Endothelial cell of umbilical vein (primary cell): ENCODE measurements around the gene CXCL9. TPM values are rescaled to one million over a fixed set of nuclear protein-coding genes. Genes with fewer than 3 reads are reported as not detected.
A peak's percentile ranks its signal among the peaks of the same experiment; 100 is the strongest.

Experiments
- BruUV-seq: library from RNA; stranded (reverse); fragments of 400-500 nt; replicated peaks from 2 replicates; lab custom pipeline; 2021; lab: Mats Ljungman, UMichigan
- CTCF ChIA-PET: fragments of 300-600, 350-600 bp; sonication (Branson Sonifier 250); formaldehyde crosslinking; loops from one replicate; lab custom pipeline; 2021; ENCODE audit warnings: antibody characterized with exemption, inconsistent platforms; lab: Charles Lee
- POLR2A ChIA-PET: fragments of 300-600, 350-600 bp; sonication (Branson Sonifier 250); formaldehyde crosslinking; loops from one replicate; lab custom pipeline; 2021; ENCODE audit warnings: antibody characterized with exemption, inconsistent platforms; lab: Charles Lee
- DNase-seq: peaks from one replicate; pipeline ENCODE4 v3.0.0-alpha.2; 2011; ENCODE audit warnings: low read depth, low spot score
- FAIRE-seq: peaks from 2 replicates; lab custom pipeline; 2011; peaks lifted over from hg19 to GRCh38; lab: Jason Lieb, UNC
- H2AFZ ChIP-seq: 2 replicates; pipeline ENCODE4 v1.6.0; 2012; ENCODE audit warnings: low read depth, low read length, control low read depth, inconsistent platforms
- H3K27ac ChIP-seq: 2 replicates; pipeline ENCODE4 v1.5.1; 2011; ENCODE audit warnings: low read depth, mild to moderate bottlenecking, control low read depth, low read length, moderate library complexity; ENCODE audit not compliant: insufficient read depth
- H3K27me3 ChIP-seq, 2 experiments: 2 replicates each; pipeline versions ENCODE4 v1.6.0 to v1.6.1; 2011; ENCODE audit warnings: low read length in 2 of 2, mixed read lengths in 1 of 2; ENCODE audit not compliant: control insufficient read depth in 2 of 2, insufficient read depth in 2 of 2
- H3K36me3 ChIP-seq, 2 experiments: 2 replicates in 1 of 2; 3 replicates in 1 of 2; pipeline ENCODE4 v1.5.1; 2011; ENCODE audit warnings: low read length in 2 of 2, mild to moderate bottlenecking in 1 of 2, moderate library complexity in 1 of 2; ENCODE audit not compliant: control insufficient read depth in 2 of 2, insufficient read depth in 2 of 2; ENCODE audit errors: extremely low read depth in 1 of 2
- H3K4me1 ChIP-seq: 3 replicates; pipeline ENCODE4 v1.5.1; 2011; ENCODE audit warnings: mild to moderate bottlenecking, low read length; ENCODE audit not compliant: control insufficient read depth, insufficient read depth; ENCODE audit errors: extremely low read depth
- H3K4me2 ChIP-seq: 2 replicates; pipeline ENCODE4 v1.6.1; 2011; ENCODE audit warnings: low read length, control low read depth, mixed read lengths; ENCODE audit not compliant: insufficient read depth
- H3K4me3 ChIP-seq, 3 experiments: fragments of 200-600 bp in 1 of 3; sonication (generic), shearing (Covaris generic) in 1 of 3; replicated peaks in 1 of 3; 2 replicates each; pipeline ENCODE4 v1.5.1; 2011 to 2016; ENCODE audit warnings: control low read depth in 3 of 3, low read length in 3 of 3, mild to moderate bottlenecking in 2 of 3, inconsistent platforms in 1 of 3, low read depth in 1 of 3, moderate library complexity in 1 of 3; ENCODE audit not compliant: insufficient read depth in 1 of 3
- H3K79me2 ChIP-seq: 2 replicates; pipeline ENCODE4 v1.6.0; 2012; ENCODE audit warnings: low read length, inconsistent platforms; ENCODE audit not compliant: control insufficient read depth, insufficient read depth
- H3K9ac ChIP-seq: replicated peaks from 2 replicates; pipeline ENCODE3; 2011; ENCODE audit warnings: low read length, control low read depth; ENCODE audit not compliant: insufficient read depth; ENCODE audit errors: extremely low read depth
- H3K9me1 ChIP-seq: replicated peaks from 3 replicates; pipeline ENCODE4 v1.6.0; 2011; ENCODE audit warnings: mild to moderate bottlenecking, low read length; ENCODE audit not compliant: control insufficient read depth, insufficient read depth; ENCODE audit errors: extremely low read depth
- H3K9me3 ChIP-seq: replicated peaks from 2 replicates; pipeline ENCODE4 v1.5.1; 2012; ENCODE audit warnings: low read length, inconsistent platforms; ENCODE audit not compliant: control insufficient read depth, insufficient read depth
- H4K20me1 ChIP-seq: replicated peaks from 2 replicates; pipeline ENCODE3; 2011; ENCODE audit warnings: mild to moderate bottlenecking, low read length; ENCODE audit not compliant: control insufficient read depth, insufficient read depth; ENCODE audit errors: extremely low read depth
- CTCF ChIP-seq, 2 donors: IDR thresholded peaks; 1 replicate in 1 of 2; 2 replicates in 1 of 2; pipeline ENCODE4 v1.5.1; 2011; ENCODE audit warnings: low read length in 2 of 2, mild to moderate bottlenecking in 2 of 2, moderate library complexity in 2 of 2, control low read depth in 1 of 2, inconsistent platforms in 1 of 2, low read depth in 1 of 2; ENCODE audit not compliant: insufficient read depth in 1 of 2; ENCODE audit errors: extremely low read depth in 1 of 2
- EZH2 ChIP-seq: IDR thresholded peaks from 2 replicates; pipeline ENCODE4 v1.6.1; 2012; ENCODE audit warnings: borderline replicate concordance, low read depth, mild to moderate bottlenecking, moderate library complexity, low read length, inconsistent platforms; ENCODE audit not compliant: severe bottlenecking
- FOS ChIP-seq: IDR thresholded peaks from 2 replicates; pipeline ENCODE4 v1.6.1; 2011; ENCODE audit warnings: mild to moderate bottlenecking, low read length, moderate library complexity, borderline replicate concordance; ENCODE audit not compliant: insufficient read depth
- GATA2 ChIP-seq: IDR thresholded peaks from 2 replicates; pipeline ENCODE4 v1.7.0; 2011; ENCODE audit warnings: low read depth, mild to moderate bottlenecking, moderate library complexity, mixed read lengths, low read length; ENCODE audit not compliant: insufficient read length, insufficient read depth
- JUN ChIP-seq: IDR thresholded peaks from 2 replicates; pipeline ENCODE4 v1.6.1; 2011; ENCODE audit warnings: borderline replicate concordance, low read depth; ENCODE audit not compliant: insufficient read length, insufficient read depth
- MAX ChIP-seq: IDR thresholded peaks from 2 replicates; pipeline ENCODE4 v1.6.1; 2011; ENCODE audit not compliant: insufficient read depth, insufficient read length
- MYC ChIP-seq: IDR thresholded peaks from one replicate; pipeline ENCODE4 v1.6.1; 2011; ENCODE audit warnings: mild to moderate bottlenecking, low read depth, low read length
- POLR2A ChIP-seq: IDR thresholded peaks from 2 replicates; pipeline ENCODE4 v1.6.1; 2012; ENCODE audit warnings: low read depth, mild to moderate bottlenecking, control low read depth, low read length
- POLR2AphosphoS5 ChIP-seq: IDR thresholded peaks from 2 replicates; pipeline ENCODE4 v1.6.1; 2012; ENCODE audit warnings: low read depth, mild to moderate bottlenecking, control low read depth, low read length, moderate library complexity; ENCODE audit not compliant: insufficient read depth
- dilution Hi-C: fragments of 300-500 bp; cut with MboI; formaldehyde crosslinking; loops from one replicate; pipeline ENCODE4 v1.15.0; 2019; ENCODE audit warnings: low sequenced_read_pairs; ENCODE audit not compliant: extremely low pct_ligation_motif_present
- intact Hi-C: fragments of 100-400 bp; cut with micrococcal nuclease; formaldehyde crosslinking; loops from one replicate; pipeline ENCODE4 v1.10.0; 2022
- polyA plus RNA-seq, 4 experiments: library from polyadenylated mRNA; depleted of rRNA in 3 of 4; stranded (reverse) in 3 of 4; unstranded in 1 of 4; fragments of >200 nt; gene quantifications; 2 replicates each; pipeline versions ENCODE4 v1.2.1 to v1.2.3, GENCODE V29; 2011 to 2012; ENCODE audit warnings: missing spikeins in 1 of 4
- total RNA-seq: library from RNA; stranded (reverse); gene quantifications from 2 replicates; pipeline ENCODE4 v1.2.3, GENCODE V29; 2021

Gene CXCL9
- total and polyA plus RNA-seq, 2 donors (not counting 3 experiments of a cell fraction or from before 2014, with no cell fraction given) = not detected

- DNase-seq = no peak
- intact Hi-C loops = no loop called here
Observed at GRCh38 chr4:76023389-76023788, 16.1 kb upstream of the CXCL9 start, which contains the start of gene CXCL10. CXCL10 (minus strand) TSS chr4:76023497; CDS start chr4:76023431, 66 bp downstream.

More at GRCh38 chr4:76023389-76023788, 16.1 kb upstream of the CXCL9 start, which contains the start of gene CXCL10:
- FAIRE-seq = peak; percentile 35
- H3K36me3 ChIP-seq = no peaks in the 10 kb centered on the region
- TF ChIP-seq JUN (no peak), FOS (no peak), EZH2 (no peak), MYC (no peak), POLR2AphosphoS5 (no peak), POLR2A (no peak), MAX (no peak), CTCF (IDR thresholded peaks at IDR 0.05; ENCODE audit: extremely low read depth in 1 of 2, insufficient read depth in 1 of 2, low read depth in 1 of 2, low read length in 2 of 2) (no peak), GATA2 (no peak)
- H3K4me2 ChIP-seq = no peak within 1 kb of the TSS
- H3K79me2 ChIP-seq = no peaks in the 10 kb centered on the region
- H3K4me1 ChIP-seq = peaks cover 6% of the 10 kb centered on the region
- peaks cover 16 to 20% of the 10 kb centered on the region in 2 experiments for H3K27me3 ChIP-seq
- CTCF ChIA-PET = no interaction called here
- H4K20me1 ChIP-seq = no peaks in the 10 kb centered on the region
- H3K9ac ChIP-seq = no peak within 1 kb of the TSS
- dilution Hi-C loops = no loop called here
- no peak within 1 kb of the TSS for H3K4me3 ChIP-seq
- no peaks in the 10 kb centered on the region for H3K9me3 ChIP-seq
- POLR2A ChIA-PET = no interaction called here
- no peaks in the 10 kb centered on the region for H3K9me1 ChIP-seq
- no TSS peak for BruUV-seq
- no peak within 1 kb of the TSS for H2AFZ ChIP-seq
- H3K27ac ChIP-seq = no peak within 1 kb of the TSS
